Fibroblast of lung (primary cell): ENCODE measurements around the gene SLC12A6. TPM values are rescaled to one million over a fixed set of nuclear protein-coding genes. Genes with fewer than 3 reads are reported as not detected.

ENCODE experiments used
- DNase-seq, 2 donors: peaks; one replicate each; pipeline versions ENCODE4 v3.0.0 to v3.0.0-alpha.2; 2010; ENCODE audit warnings: low read depth in 2 of 2
- H2AFZ ChIP-seq: 2 replicates; pipeline ENCODE4 v1.5.1; 2012; ENCODE audit warnings: low read length, control low read depth, inconsistent platforms
- H3K27ac ChIP-seq: 2 replicates; pipeline ENCODE4 v1.5.1; 2011; ENCODE audit warnings: low read length, control low read depth; ENCODE audit not compliant: insufficient read depth
- H3K27me3 ChIP-seq: 2 replicates; pipeline ENCODE4 v1.5.1; 2011; ENCODE audit warnings: mild to moderate bottlenecking, low read length; ENCODE audit not compliant: control insufficient read depth, insufficient read depth
- H3K36me3 ChIP-seq: 2 replicates; pipeline ENCODE4 v1.5.1; 2011; ENCODE audit warnings: low read length; ENCODE audit not compliant: control insufficient read depth, insufficient read depth
- H3K4me1 ChIP-seq: 2 replicates; pipeline ENCODE4 v1.5.1; 2011; ENCODE audit warnings: low read length; ENCODE audit not compliant: control insufficient read depth, insufficient read depth; ENCODE audit errors: extremely low read depth
- H3K4me2 ChIP-seq: 2 replicates; pipeline ENCODE4 v1.5.1; 2011; ENCODE audit warnings: low read length, control low read depth; ENCODE audit not compliant: insufficient read depth; ENCODE audit errors: extremely low read depth
- H3K4me3 ChIP-seq, 4 experiments: fragments of 200-600 bp in 1 of 4; sonication (generic) in 1 of 4; replicated peaks in 1 of 4; 2 replicates each; pipeline ENCODE4 v1.5.1; 2011 to 2016; ENCODE audit warnings: low read length in 4 of 4, low read depth in 3 of 4, mild to moderate bottlenecking in 3 of 4, control low read depth in 2 of 4, inconsistent platforms in 1 of 4, mixed read lengths in 1 of 4; ENCODE audit not compliant: insufficient read depth in 1 of 4; ENCODE audit errors: control extremely low read depth in 1 of 4
- H3K79me2 ChIP-seq: 2 replicates; pipeline ENCODE4 v1.5.1; 2012; ENCODE audit warnings: mild to moderate bottlenecking, low read length, inconsistent platforms; ENCODE audit not compliant: control insufficient read depth, insufficient read depth
- H3K9ac ChIP-seq: 2 replicates; pipeline ENCODE4 v1.5.1; 2011; ENCODE audit warnings: mild to moderate bottlenecking, low read length, control low read depth; ENCODE audit not compliant: insufficient read depth
- H3K9me3 ChIP-seq: 2 replicates; pipeline ENCODE4 v1.5.1; 2012; ENCODE audit warnings: low read depth, low read length; ENCODE audit not compliant: control insufficient read depth, insufficient read depth
- H4K20me1 ChIP-seq: 2 replicates; pipeline ENCODE4 v1.5.1; 2011; ENCODE audit warnings: low read length; ENCODE audit not compliant: control insufficient read depth, insufficient read depth; ENCODE audit errors: extremely low read depth
- EZH2 ChIP-seq: IDR thresholded peaks from 2 replicates; pipeline ENCODE4 v1.5.1; 2012; ENCODE audit warnings: low read length, control low read depth, mild to moderate bottlenecking; ENCODE audit errors: missing control alignments
- polyA plus RNA-seq, 2 donors: library from polyadenylated mRNA; depleted of rRNA in 1 of 2; stranded (reverse) in 1 of 2; unstranded in 1 of 2; fragments of >200 nt; gene quantifications; 2 replicates each; pipeline ENCODE4 v1.2.1, GENCODE V29; 2011 to 2012; ENCODE audit warnings: missing spikeins in 1 of 2
- total RNA-seq: library from RNA; depleted of rRNA; stranded (reverse); fragments of >200 nt; gene quantifications from 2 replicates; pipeline ENCODE4 v1.2.1, GENCODE V29; 2014
- TF ChIP-seq, protein P1 (sequence below), 2 donors: IDR thresholded peaks in 1 of 2; conservative IDR thresholded peaks in 1 of 2; 1 replicate in 1 of 2; 2 replicates in 1 of 2; pipeline ENCODE4 v1.5.1; 2011 to 2012; ENCODE audit warnings: low read length in 2 of 2, control low read depth in 1 of 2, inconsistent platforms in 1 of 2, low read depth in 1 of 2, mild to moderate bottlenecking in 1 of 2

The SLC12A6 gene
- total and polyA plus RNA-seq, 2 donors (not counting 1 experiment from before 2014, with no cell fraction given), result 19.2 to 26.9 TPM

GRCh38 chr15:34185666-34186065, 151.9 kb downstream of the SLC12A6 start:
- Histone ChIP-seq H3K9ac (no peak overlapping the region), H3K4me1 (no peaks in the 10 kb centered on the region), H3K27ac (no peak overlapping the region), H2AFZ (no peak overlapping the region), H3K27me3 (no peaks in the 10 kb centered on the region), H3K36me3 (no peaks in the 10 kb centered on the region), H4K20me1 (no peaks in the 10 kb centered on the region), H3K9me3 (no peaks in the 10 kb centered on the region), H3K4me3 (no peak overlapping the region), H3K79me2 (peaks cover 55% of the 10 kb centered on the region), H3K4me2 (no peak overlapping the region)
- TF ChIP-seq EZH2, result no peak
- TF ChIP-seq, protein P1, sequence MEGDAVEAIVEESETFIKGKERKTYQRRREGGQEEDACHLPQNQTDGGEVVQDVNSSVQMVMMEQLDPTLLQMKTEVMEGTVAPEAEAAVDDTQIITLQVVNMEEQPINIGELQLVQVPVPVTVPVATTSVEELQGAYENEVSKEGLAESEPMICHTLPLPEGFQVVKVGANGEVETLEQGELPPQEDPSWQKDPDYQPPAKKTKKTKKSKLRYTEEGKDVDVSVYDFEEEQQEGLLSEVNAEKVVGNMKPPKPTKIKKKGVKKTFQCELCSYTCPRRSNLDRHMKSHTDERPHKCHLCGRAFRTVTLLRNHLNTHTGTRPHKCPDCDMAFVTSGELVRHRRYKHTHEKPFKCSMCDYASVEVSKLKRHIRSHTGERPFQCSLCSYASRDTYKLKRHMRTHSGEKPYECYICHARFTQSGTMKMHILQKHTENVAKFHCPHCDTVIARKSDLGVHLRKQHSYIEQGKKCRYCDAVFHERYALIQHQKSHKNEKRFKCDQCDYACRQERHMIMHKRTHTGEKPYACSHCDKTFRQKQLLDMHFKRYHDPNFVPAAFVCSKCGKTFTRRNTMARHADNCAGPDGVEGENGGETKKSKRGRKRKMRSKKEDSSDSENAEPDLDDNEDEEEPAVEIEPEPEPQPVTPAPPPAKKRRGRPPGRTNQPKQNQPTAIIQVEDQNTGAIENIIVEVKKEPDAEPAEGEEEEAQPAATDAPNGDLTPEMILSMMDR (conservative IDR thresholded peaks at IDR 0.05 in 1 of 2, IDR thresholded peaks at IDR 0.05 in 1 of 2; ENCODE audit: low read depth in 1 of 2, low read length in 2 of 2), result no peak
- DNase-seq, result no peak

GRCh38 chr15:34182942-34183341, 154.6 kb downstream of the SLC12A6 start:
- H3K9me3 ChIP-seq, result no peaks in the 10 kb centered on the region
- no peak overlapping the region for H3K4me3 ChIP-seq
- H4K20me1 ChIP-seq, result no peaks in the 10 kb centered on the region
- no peak overlapping the region for H3K27ac ChIP-seq
- TF ChIP-seq, protein P1 (conservative IDR thresholded peaks at IDR 0.05 in 1 of 2, IDR thresholded peaks at IDR 0.05 in 1 of 2; ENCODE audit: low read depth in 1 of 2, low read length in 2 of 2), result no peak
- TF ChIP-seq EZH2, result no peak
- H3K27me3 ChIP-seq, result no peaks in the 10 kb centered on the region
- H3K9ac ChIP-seq, result no peak overlapping the region
- H3K4me2 ChIP-seq, result no peak overlapping the region
- peaks cover 62% of the 10 kb centered on the region for H3K79me2 ChIP-seq
- no peaks in the 10 kb centered on the region for H3K36me3 ChIP-seq
- DNase-seq, result peak in 1 of 2 donors; percentile 22
- no peak overlapping the region for H2AFZ ChIP-seq
- H3K4me1 ChIP-seq, result no peaks in the 10 kb centered on the region

Other genes with a start within 250 kb of the SLC12A6 start
- gene EMC7, start 235.9 kb downstream of the SLC12A6 start, total RNA-seq, result 39.0 and 47.7 TPM in 2 replicates
- gene EMC7, start 235.9 kb downstream of the SLC12A6 start, polyA plus RNA-seq, result 102 and 108 TPM in 2 replicates
- gene PGBD4, start 235.7 kb downstream of the SLC12A6 start, total RNA-seq, result 2.6 and 3.0 TPM in 2 replicates
- gene PGBD4, start 235.7 kb downstream of the SLC12A6 start, polyA plus RNA-seq, result 1.4 and 1.6 TPM in 2 replicates
- gene KATNBL1, start 127.7 kb downstream of the SLC12A6 start, total RNA-seq, result 35.0 and 39.8 TPM in 2 replicates
- gene KATNBL1, start 127.7 kb downstream of the SLC12A6 start, polyA plus RNA-seq, result 25.8 and 26.4 TPM in 2 replicates
- gene EMC4, start 112.8 kb downstream of the SLC12A6 start, total RNA-seq, result 170 and 205 TPM in 2 replicates
- gene EMC4, start 112.8 kb downstream of the SLC12A6 start, polyA plus RNA-seq, result 137 and 146 TPM in 2 replicates
- 151 and 189 TPM in 2 replicates for gene NOP10, start 5.4 kb upstream of the SLC12A6 start, total RNA-seq
- 277 and 392 TPM in 2 replicates for gene NOP10, start 5.4 kb upstream of the SLC12A6 start, polyA plus RNA-seq
- gene NUTM1, start 5.5 kb upstream of the SLC12A6 start, total RNA-seq, result not detected in 2 replicates
- not detected in 2 replicates for gene NUTM1, start 5.5 kb upstream of the SLC12A6 start, polyA plus RNA-seq
- gene LPCAT4, start 29.4 kb upstream of the SLC12A6 start, total RNA-seq, result 6.2 and 6.3 TPM in 2 replicates
- gene LPCAT4, start 29.4 kb upstream of the SLC12A6 start, polyA plus RNA-seq, result 21.8 and 24.2 TPM in 2 replicates
- 3.3 and 9.0 TPM in 2 replicates for gene GOLGA8A, start 100.0 kb upstream of the SLC12A6 start, total RNA-seq
- gene GOLGA8A, start 100.0 kb upstream of the SLC12A6 start, polyA plus RNA-seq, result 10.6 and 18.1 TPM in 2 replicates
- gene GOLGA8B, start 245.9 kb upstream of the SLC12A6 start, total RNA-seq, result 14.7 and 19.5 TPM in 2 replicates
- gene GOLGA8B, start 245.9 kb upstream of the SLC12A6 start, polyA plus RNA-seq, result 9.4 and 19.6 TPM in 2 replicates